ENCODE measurements around the gene SMIM41.

The SMIM41 gene

DNA sequence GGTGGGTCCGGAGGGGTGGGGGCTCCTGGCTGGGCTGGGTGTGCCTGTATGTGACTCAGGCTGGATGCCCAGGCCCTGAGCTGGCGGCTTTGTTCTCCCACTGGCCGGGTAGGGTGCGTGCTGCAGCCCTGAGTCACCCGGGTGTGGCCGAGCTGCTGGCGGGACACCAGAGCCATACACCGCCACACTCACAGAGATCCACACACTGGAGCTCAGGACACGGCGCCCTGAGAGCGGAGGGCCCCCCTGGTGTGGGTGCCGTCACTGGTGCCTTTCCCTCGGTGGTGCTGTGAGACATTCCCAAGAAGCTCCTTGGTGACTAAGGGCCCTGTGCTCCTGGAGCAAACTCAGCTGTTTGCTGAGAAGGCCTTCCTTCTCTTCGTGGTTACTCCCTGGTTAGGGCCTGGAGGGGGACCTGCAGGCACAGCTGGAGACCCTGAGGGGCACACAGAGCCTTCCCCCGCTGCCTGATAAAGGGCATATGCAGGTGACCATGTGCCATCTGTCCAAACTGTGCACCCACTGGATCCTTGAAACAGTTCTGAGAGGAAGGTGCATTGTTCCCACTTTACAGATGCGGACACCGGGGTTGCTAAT lies 68.0 kb downstream of the SMIM41 start:
- peak; percentile 99 for DNase-seq

DNA sequence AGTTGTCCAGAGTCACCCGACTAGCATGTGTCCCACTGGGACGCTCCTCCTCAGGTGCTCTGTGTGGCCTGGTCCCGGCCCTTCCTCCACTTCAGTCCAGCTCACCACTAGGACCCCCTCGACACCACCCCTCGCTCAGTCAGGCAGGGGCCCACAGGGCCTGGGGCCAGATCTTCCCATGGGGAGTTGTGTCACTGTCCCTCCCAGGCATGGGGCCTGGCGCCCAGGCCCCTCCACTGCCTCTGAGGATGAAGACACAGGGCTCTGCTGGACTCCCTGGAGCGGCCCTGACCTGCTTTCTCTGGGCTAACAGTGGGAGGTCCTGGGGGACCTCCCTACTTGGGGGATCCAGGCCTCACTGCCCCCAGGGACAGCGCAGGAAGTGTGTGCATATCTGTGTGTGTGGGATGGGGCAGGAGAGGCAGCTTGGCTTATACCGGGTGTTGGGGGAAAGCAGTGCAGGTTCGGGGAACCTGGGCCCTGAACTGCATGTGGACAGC lies 68.5 kb downstream of the SMIM41 start:
- DNase-seq = no peak

DNA sequence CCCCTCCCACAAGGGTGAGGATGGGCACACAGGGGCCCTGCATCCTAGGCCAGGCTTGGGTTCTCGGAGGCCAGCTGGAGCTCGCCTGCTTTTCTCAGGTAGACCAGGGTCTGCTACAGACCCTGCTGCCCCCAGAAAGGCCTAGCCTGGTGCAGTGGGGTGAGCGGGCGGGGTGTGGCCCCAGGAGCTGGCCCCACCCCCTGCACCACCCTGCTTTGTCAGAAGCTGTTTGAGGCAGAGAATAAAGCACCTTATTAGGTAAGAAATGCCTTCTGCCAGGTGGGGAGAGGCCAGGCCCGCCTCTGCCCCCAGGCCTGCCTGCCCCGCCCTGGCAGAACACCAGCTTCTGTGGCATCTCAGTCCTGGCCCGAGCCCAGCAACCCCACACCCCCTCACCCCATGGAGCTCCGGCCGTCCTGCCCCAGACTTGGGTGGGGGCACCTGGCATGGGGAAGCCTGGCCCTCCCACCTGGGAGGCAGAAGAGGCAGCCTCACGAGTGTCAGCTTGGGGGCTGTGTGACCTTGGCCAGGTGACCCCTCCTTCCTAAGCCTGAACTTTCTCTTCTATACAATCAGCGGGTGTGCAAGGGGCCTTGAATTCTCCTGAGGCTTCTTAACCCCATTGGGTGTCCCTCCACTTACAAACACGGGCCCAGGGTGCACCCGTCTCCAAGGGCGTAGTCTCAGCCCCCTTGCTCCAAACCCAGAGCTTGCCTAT lies 69.1 kb downstream of the SMIM41 start:
- DNase-seq = no peak

DNA sequence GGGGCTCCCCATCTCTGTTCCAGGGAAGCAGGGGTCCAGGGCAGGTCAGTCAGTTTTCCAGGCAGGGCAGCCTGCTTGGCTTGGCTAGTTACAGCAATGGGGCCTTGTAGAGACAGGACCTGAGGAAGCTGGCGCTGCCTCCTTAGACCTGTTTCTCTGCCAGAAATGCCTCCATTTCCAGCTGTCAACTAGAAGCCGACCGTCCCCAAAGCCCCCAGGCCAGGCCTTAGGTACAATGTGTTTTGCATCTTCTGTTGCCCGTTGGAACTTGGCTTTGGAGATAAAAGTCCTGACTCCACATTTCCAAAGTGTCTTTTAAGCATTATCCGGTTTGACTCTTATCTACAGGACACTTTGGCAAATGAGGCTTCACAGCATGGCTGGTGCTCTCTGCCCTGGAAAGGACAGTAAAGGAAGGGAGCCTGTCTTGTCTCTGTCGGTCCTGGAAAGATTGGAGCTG lies 69.7 kb downstream of the SMIM41 start:
- DNase-seq = no peak

DNA sequence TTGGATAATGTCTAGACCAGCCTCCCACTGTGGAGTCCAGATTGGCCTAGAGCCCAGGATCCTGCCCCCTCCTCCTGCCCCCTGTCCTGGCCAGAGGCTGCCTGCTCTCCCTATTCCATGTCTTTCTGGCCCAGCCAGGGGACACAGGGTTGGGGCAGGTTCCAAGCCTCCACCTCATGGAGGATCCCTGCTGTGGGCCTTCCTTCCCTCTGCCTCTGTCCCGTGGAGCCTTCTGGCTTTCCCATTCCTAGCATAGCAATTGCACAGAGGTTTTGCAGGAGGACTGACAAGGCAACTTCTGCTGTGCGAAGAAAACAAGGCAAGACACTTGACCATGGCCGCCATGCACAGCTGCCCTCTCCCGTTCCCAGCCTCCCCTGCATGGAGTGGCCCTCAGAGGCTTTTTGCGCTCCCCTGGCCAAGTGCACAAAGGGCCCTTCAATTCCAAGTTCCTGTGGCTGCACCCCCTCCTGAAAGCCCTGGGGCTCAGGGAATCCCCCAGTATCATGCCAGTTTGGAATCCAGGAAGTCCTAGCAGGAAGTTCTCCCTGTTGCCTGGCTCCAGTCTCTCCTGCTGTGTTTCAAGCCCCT lies 70.2 kb downstream of the SMIM41 start:
- no peak for DNase-seq

DNA sequence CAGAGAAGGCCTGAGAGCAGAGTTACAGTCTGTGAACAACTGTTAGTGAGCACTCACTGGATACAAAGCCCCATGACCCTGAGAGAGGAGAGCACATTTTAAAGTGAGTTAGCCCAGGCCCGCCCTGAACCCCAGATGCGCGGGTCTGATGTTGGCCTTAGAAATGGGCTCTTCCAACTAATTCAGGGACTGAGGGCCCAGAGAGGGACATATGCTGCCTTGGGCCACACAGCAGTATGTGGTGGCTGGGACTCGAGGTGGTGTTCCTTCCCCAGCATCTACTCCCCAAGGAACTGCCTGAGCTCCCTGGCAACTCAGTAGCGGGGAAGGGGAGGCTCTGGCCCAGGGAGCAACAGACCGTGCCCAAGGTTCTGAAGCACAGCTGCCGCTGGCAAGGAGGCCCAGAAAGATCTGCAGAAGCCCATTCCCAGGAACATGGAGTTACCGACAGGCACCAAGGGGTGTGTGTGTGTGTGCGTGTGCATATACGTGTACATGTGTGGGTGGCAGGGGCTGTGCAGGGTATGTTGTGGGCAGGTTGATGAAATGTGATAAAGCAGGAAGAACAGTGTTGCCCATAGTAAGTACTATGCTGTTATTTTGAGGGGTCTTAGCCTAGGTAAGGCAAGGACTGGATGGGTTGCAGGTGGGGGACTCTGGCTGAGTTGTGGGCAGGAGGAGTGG lies 71.8 kb downstream of the SMIM41 start:
- no peak for DNase-seq

DNA sequence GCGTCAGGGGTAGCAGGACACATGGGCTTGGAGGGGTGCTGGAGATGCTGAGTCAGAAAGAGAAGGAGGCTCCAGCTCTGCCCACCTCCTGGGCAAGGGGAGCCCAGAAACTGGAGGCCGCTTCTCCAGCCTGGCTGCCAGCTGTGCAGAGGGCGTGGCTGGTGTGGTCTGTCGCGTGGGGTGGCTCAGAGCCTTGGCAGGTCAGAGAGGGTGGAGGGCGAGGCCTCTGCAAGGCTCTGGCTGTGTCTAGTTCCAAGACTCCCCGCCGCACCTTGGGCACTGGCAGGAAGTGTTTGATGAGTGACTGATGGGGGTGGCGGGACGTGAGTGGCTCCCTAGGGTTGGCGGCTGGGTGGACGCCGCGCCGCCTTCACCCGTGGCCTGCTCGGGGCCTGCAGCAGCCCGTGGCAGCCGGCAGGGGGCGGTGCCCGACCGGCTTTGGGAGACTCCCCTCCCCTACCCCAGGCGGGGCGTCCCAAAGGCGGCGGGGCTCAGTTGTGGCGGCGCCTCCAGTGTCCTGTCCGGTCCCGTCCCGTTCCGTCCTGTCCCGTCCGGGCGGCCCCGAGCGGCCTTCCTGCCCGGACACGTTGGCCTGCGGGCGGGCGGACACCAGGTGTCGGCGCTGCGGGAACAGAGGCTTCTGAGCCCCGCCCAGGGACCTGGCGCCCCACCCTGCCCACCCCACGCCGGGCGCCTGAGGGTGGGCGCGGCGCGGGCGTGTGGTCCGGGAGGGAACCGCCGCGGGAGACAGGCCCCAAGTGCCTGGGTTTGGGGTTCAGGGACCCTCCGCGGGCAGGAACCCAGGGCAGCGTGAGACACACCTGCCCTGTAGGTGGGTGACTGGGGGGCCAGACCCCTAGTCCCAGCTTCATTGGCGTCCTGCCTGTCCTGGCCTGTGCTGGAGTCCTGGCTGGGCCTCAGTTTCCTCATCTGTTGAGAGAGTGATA lies 72.6 kb downstream of the SMIM41 start:
- peak; percentile 65 for DNase-seq

DNA sequence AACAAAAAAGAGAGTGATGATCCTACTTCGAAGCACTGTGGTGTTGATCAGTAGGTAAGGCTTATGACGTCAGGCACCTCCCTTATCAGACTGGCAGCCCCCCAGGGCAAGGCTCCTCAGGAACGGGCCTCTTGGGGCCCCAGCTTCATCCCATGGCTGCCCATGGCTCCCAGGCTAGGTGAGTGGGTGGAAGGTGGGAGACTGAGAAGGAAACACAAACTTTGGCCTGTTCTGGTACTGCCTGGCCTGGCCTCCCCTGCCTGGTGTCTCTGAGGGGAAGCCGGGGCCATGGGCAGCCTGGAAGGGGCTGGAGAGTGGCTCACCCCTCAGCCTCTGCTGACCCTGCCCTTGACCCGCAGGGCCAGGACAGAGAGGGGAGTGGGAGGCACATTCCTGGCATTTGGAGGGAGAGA lies 73.4 kb downstream of the SMIM41 start:
- DNase-seq = no peak

DNA sequence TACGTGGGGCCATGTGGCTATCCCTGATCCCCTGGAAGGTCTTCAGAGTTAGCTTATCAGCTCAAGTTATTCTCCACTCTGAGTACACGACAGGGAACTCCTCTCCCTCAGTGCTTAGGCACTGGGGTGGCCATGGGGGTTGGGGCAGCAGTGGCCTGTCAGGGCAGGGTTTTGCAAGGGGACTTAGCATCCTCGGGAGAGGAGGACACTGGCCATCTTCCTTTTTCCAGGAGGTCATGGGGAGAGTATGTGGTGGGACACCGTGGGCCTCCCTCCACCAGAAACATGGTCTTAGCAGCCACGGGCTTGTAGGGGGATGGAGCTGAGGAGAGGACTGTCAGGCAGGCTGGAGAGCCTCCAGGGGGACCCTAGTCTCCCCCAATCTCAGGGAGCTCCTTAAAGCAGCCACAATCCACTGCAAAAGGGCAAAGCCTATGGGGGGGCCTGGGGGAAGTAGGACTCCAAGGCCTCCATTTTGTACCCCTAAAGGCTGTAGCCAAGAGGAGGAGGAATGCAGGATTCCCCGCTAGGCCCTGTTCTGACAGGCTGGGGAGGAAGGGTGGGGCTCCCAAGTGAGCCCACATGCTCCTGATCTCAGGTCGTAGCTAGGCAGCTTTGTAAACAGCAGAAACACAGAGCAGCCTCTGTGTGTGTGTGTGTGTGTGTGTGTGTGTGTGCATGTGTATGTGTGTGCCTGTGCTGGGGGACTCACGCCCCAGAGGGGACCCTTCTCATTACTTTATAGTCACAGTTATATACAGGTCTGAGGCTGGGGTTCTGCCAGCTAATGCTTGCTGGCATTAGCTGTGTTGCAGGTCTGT lies 75.8 kb downstream of the SMIM41 start:
- DNase-seq = no peak

DNA sequence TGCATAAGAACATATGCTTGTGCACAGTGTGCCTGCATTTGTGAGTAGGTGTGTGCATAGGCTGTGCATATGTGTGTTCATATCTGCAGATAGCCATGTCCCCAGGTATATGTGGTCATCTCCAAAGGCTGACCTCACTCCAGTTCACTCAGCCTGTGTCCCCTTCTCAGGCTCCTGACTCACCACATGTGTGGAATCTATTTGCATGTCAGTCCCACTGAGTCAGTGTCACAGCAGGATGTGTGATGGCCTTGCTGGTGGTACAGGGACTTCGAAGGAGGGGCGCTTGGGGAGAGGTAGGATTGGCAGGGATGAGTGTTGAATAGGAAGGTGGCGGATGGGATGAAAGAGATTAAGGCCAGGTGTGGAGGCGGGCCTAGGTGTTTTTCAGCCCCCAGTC lies 76.8 kb downstream of the SMIM41 start:
- DNase-seq = no peak

DNA sequence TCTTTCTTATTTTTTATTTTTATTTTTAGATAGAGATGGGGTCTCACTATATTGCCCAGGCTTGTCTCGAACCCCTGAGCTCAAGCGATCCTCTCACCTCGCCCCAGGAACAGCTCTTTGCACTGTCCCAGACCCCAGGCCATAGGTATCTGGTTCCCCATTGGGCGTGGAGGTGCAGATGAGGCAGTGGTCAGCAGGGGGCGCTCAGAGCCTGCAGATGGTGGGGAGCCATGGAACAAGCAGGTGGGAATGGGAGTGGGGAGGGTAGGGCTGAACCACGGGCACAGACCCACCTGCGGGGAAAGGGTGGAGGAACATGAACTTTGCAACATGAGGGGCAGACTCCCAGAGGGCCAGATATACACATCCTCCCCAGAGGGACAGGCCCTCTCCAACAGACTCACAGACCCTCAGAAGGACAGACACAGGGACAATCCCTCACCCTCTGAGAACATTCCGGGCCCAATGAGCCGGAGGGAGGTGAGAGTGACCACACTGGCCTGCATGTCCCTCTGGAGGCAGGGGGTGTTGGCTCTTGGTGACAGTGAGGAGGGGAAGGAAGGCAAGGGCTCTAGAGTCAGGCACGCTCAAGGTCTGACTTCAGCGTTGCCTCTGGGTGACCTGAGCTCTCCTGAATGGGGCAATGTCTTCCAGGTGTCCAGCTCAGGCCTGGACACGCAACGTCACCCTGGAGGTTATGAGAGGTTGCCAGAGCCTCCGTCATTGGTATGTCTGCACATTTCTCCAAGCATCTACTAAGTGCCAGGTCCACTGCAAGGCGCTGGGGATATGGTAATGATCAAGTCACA lies 77.5 kb downstream of the SMIM41 start:
- peak; percentile 53 for DNase-seq

DNA sequence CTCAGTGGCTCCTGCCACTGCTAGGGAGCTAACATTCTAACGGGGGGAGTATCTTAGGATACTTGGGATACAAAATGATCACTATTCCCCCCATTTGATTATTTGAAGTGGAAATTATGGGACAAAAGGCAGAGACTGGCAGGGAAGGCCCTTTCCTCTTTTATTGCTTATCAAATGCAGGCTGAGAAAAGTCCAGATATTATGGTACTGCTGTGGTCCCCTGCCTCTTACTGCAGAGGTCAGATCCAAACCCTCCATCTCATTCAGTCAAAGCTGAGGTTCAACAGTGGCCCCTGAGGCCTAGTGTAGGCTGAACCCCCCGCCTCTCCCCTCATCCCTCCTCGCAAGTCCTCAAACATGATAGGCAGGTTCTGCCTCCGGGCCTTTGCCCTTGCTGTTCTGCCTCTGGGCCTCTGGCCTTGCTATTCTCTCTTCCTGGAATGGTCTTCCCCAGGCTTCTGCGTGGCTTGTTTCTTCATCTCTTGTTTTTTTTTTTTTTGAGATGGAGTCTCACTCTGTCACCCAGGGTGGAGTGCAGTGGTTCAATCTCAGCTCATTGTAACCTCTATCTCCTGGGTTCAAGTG lies 78.2 kb downstream of the SMIM41 start:
- no peak for DNase-seq
